ENCODE data around the gene TXNDC2. TPM values are rescaled to one million over a fixed set of nuclear protein-coding genes. Genes with fewer than 3 reads are reported as not detected.

Gene TXNDC2
- not detected in 2 replicates for total RNA-seq

DNA sequence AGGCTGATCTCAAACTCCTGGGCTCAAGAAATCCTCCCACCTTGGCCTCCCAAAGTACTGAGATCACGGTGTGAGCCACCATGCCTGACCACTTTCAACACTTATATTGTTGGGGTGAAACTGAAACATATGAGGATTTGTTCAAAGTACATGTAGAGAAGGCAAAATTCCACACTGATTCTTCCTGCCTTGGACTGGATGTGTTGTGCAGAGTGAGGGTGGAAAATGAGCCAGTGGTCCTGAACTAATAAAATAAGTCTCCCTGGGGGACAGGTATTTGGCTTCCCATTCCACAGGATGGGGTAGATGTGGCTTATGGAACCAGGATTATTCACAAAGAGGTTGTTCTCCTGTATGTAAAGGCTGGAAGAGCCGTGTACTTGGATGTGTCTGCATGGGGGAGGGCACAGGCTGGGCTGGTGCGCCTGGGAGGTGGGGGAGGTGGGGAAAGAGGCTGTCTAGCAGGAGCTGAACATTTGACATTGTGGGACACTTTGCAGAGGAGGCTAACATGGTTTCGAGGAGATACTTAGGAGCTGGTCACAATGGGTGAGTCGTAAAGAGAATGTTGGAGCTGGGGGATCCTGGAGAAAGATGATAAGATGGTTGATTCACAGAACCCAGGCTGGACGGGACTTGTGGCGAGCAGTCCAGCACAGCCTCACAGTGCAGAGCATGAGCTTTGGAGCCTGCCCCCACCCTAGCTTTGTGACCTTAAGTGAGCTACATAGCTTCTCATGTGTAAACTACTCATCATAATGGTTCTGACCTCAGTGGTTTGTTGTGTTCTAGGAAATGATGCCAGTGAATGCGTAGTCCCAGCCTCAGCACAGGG lies at the start of gene TXNDC2:
Gene TXNDC2, plus strand, starts transcription at position 804 of the 835 bp plus-strand sequence. CDS start 708 bp downstream, outside the sequence.

DNA sequence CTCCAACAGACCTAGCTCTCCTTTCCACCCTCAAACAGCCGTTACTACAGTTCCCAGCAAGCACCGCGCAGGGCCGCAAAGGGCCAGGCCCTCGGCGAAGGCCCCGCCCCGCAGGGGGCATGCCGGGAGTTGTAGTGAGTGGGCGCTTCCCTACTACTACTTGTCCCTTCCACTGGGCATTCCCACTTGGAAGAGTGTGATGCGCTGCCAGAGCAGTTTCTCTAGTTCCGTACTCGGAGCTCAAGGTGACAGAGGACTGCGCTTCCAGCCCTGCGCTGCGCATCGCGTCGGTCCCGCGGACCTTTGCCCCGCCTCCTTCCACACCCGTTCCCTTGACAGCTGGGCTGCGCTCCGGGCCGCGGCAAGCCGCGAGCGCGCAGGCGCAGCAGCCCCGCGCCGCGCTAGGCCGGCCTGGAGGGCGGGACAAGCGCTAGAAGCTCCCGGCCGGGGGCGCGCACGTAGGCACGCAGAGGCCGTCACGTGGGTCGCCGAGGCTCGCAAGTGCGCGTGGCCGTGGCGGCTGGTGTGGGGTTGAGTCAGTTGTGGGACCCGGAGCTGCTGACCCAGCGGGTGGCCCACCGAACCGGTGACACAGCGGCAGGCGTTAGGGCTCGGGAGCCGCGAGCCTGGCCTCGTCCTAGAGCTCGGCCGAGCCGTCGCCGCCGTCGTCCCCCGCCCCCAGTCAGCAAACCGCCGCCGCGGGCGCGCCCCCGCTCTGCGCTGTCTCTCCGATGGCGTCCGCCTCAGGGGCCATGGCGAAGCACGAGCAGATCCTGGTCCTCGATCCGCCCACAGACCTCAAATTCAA lies 28.0 kb downstream of the TXNDC2 start, which contains the start of gene VAPA:
Gene VAPA, plus strand, starts transcription at position 491 of the 808 bp plus-strand sequence. Its CDS starts 241 bp downstream, at position 732.

Other genes with a start within 250 kb of the TXNDC2 start
- 76.2 and 154 TPM in 2 replicates for gene RAB31, start 177.7 kb upstream of the TXNDC2 start, total RNA-seq
- 203 and 255 TPM in 2 replicates for gene VAPA, start 28.0 kb downstream of the TXNDC2 start, total RNA-seq